Measurements from ENCODE around the gene POU2AF1.
"Not testable (repeated sequence)": the region's sequence is repeated elsewhere in the genome, so short reads cannot be mapped to it uniquely, and the experiment has no call there.

Gene POU2AF1

GRCh38 chr11:111409915-111410314 is 30.8 kb upstream of the POU2AF1 start:
- no peak for DNase-seq (ENCODE audit: low spot score)

- DNase-seq (ENCODE audit: low spot score), result peak; percentile 32
These were observed 30.0 kb upstream of the POU2AF1 start for GRCh38 chr11:111408789-111409727.

GRCh38 chr11:111407652-111408051 is 28.6 kb upstream of the POU2AF1 start:
- DNase-seq (ENCODE audit: low spot score), result no peak

GRCh38 chr11:111406589-111406988 is 27.5 kb upstream of the POU2AF1 start:
- DNase-seq (ENCODE audit: low spot score), result no peak

- no peak for DNase-seq (ENCODE audit: low spot score)
These were observed 27.0 kb upstream of the POU2AF1 start for GRCh38 chr11:111406091-111406490.

GRCh38 chr11:111405551-111405950 is 26.5 kb upstream of the POU2AF1 start:
- DNase-seq (ENCODE audit: low spot score), result no peak

- DNase-seq (ENCODE audit: low spot score), result no peak
These were observed 24.1 kb upstream of the POU2AF1 start for GRCh38 chr11:111403051-111403726.

GRCh38 chr11:111402411-111402810 is 23.3 kb upstream of the POU2AF1 start:
- no peak for DNase-seq (ENCODE audit: low spot score)

GRCh38 chr11:111401957-111402356 is 22.9 kb upstream of the POU2AF1 start:
- not testable (repeated sequence) for DNase-seq (ENCODE audit: low spot score)

- no peak for DNase-seq (ENCODE audit: low spot score)
These were observed 21.5 kb upstream of the POU2AF1 start for GRCh38 chr11:111400595-111400994.

- no peak for DNase-seq (ENCODE audit: low spot score)
These were observed 20.3 kb upstream of the POU2AF1 start for GRCh38 chr11:111399187-111400031.

- DNase-seq (ENCODE audit: low spot score), result no peak
These were observed 18.0 kb upstream of the POU2AF1 start for GRCh38 chr11:111397034-111397433.

GRCh38 chr11:111395749-111396148 is 16.7 kb upstream of the POU2AF1 start:
- DNase-seq (ENCODE audit: low spot score), result no peak

GRCh38 chr11:111395081-111395480 is 16.0 kb upstream of the POU2AF1 start:
- no peak for DNase-seq (ENCODE audit: low spot score)

- DNase-seq (ENCODE audit: low spot score), result not testable (repeated sequence)
These were observed 15.1 kb upstream of the POU2AF1 start for GRCh38 chr11:111394147-111394546.

GRCh38 chr11:111393585-111393984 is 14.5 kb upstream of the POU2AF1 start:
- DNase-seq (ENCODE audit: low spot score), result no peak

GRCh38 chr11:111393096-111393495 is 14.0 kb upstream of the POU2AF1 start:
- DNase-seq (ENCODE audit: low spot score), result no peak

- no peak for DNase-seq (ENCODE audit: low spot score)
These were observed 13.5 kb upstream of the POU2AF1 start for GRCh38 chr11:111392552-111392951.

GRCh38 chr11:111391328-111392124 is 12.5 kb upstream of the POU2AF1 start:
- DNase-seq (ENCODE audit: low spot score), result no peak

- DNase-seq (ENCODE audit: low spot score), result no peak
These were observed 9.8 kb upstream of the POU2AF1 start for GRCh38 chr11:111388842-111389241.

- no peak for DNase-seq (ENCODE audit: low spot score)
These were observed 9.3 kb upstream of the POU2AF1 start for GRCh38 chr11:111388420-111388819.
